ENCODE data around the gene BRD1. TPM values are rescaled to one million over a fixed set of nuclear protein-coding genes. Genes with fewer than 3 reads are reported as not detected.

The BRD1 gene
- polyA plus RNA-seq, 3 donors = 0.61 to 13.8 (median 0.86) TPM

- no peak for DNase-seq
- Histone ChIP-seq H3K27me3 (ENCODE audit: control insufficient read depth in 2 of 2, insufficient read depth in 2 of 2, low read length in 2 of 2) (no peaks in the 10 kb centered on the region), H3K36me3 (replicated peaks in 1 of 2; ENCODE audit: control insufficient read depth in 1 of 2, insufficient read depth in 2 of 2, low read length in 2 of 2) (peaks cover 35 to 63% of the 10 kb centered on the region in 2 donors), H3K4me2 (replicated peaks; ENCODE audit: extremely low read depth, low read length, poor library complexity, severe bottlenecking) (no peak overlapping the region), H3K27ac (ENCODE audit: low read depth in 1 of 2, low read length in 2 of 2) (no peak overlapping the region), H3K9ac (ENCODE audit: insufficient read depth, low read length, poor library complexity, severe bottlenecking) (no peak overlapping the region), H4K20me1 (ENCODE audit: insufficient read depth, low read length) (peaks cover 99% of the 10 kb centered on the region), H3K4me3 (replicated peaks in 1 of 3; ENCODE audit: low read depth in 2 of 3, low read length in 3 of 3) (no peak overlapping the region), H2AFZ (ENCODE audit: insufficient read depth, low read depth, low read length, poor library complexity, severe bottlenecking) (no peak overlapping the region), H3K79me2 (ENCODE audit: insufficient read depth, low read length) (peaks cover 98% of the 10 kb centered on the region), H3K9me3 (replicated peaks in 1 of 2; ENCODE audit: control insufficient read depth in 1 of 2, insufficient read depth in 1 of 2, low read length in 2 of 2) (no peaks in the 10 kb centered on the region), H3K4me1 (ENCODE audit: control insufficient read depth in 1 of 2, insufficient read depth in 2 of 2, low read length in 2 of 2) (peaks cover 12 to 18% of the 10 kb centered on the region in 2 donors)
- H3K9me3 Mint-ChIP-seq = no peaks in the 10 kb centered on the region
- intact Hi-C loops (cut with micrococcal nuclease) = no loop called here
- H3K27me3 Mint-ChIP-seq (ENCODE audit: low read depth in 3 of 3) = no peaks in the 10 kb centered on the region
- peak overlapping the region in 3 of 7 donors; percentile 6 to 79 (median 6) for H3K27ac Mint-ChIP-seq
- peaks cover 46 to 64% of the 10 kb centered on the region in 2 donors for H3K36me3 Mint-ChIP-seq
- no peak overlapping the region for H3K4me3 Mint-ChIP-seq
- 70% methylated on average over 11 of the region's 14 CpGs for WGBS (ENCODE audit: insufficient coverage)
- no peak for TF ChIP-seq CTCF (IDR thresholded peaks at IDR 0.05)
- H3K4me1 Mint-ChIP-seq = peaks cover 26% of the 10 kb centered on the region
Observed at GRCh38 chr22:49814164-49814686, 13.4 kb downstream of the BRD1 start.

GRCh38 chr22:49812838-49813237, 14.8 kb downstream of the BRD1 start:
- H3K27ac ChIP-seq (ENCODE audit: low read depth in 1 of 2, low read length in 2 of 2) = no peak overlapping the region
- peak overlapping the region in 2 of 7 donors; percentile 27 to 32 for H3K27ac Mint-ChIP-seq
- H3K4me3 Mint-ChIP-seq = no peak overlapping the region
- intact Hi-C loops (cut with micrococcal nuclease) = no loop called here
- peaks cover 98% of the 10 kb centered on the region for H3K79me2 ChIP-seq (ENCODE audit: insufficient read depth, low read length)
- no peak overlapping the region for H3K9ac ChIP-seq (ENCODE audit: insufficient read depth, low read length, poor library complexity, severe bottlenecking)
- WGBS (ENCODE audit: insufficient coverage) = 93% methylated on average over 8 of the region's 11 CpGs
- H3K9me3 Mint-ChIP-seq = no peaks in the 10 kb centered on the region
- H3K27me3 Mint-ChIP-seq (ENCODE audit: low read depth in 3 of 3) = peaks cover 0 to 2% (median 0%) of the 10 kb centered on the region in 3 donors
- H3K36me3 Mint-ChIP-seq = peaks cover 36 to 50% of the 10 kb centered on the region in 2 donors
- H2AFZ ChIP-seq (ENCODE audit: insufficient read depth, low read depth, low read length, poor library complexity, severe bottlenecking) = no peak overlapping the region
- H3K9me3 ChIP-seq (replicated peaks in 1 of 2; ENCODE audit: control insufficient read depth in 1 of 2, insufficient read depth in 1 of 2, low read length in 2 of 2) = no peaks in the 10 kb centered on the region
- no peak overlapping the region for H3K4me3 ChIP-seq (replicated peaks in 1 of 3; ENCODE audit: low read depth in 2 of 3, low read length in 3 of 3)
- peaks cover 16 to 29% of the 10 kb centered on the region in 2 donors for H3K4me1 ChIP-seq (ENCODE audit: control insufficient read depth in 1 of 2, insufficient read depth in 2 of 2, low read length in 2 of 2)
- H3K4me1 Mint-ChIP-seq = peaks cover 38% of the 10 kb centered on the region
- TF ChIP-seq CTCF (IDR thresholded peaks at IDR 0.05) = no peak
- no peak for DNase-seq
- H4K20me1 ChIP-seq (ENCODE audit: insufficient read depth, low read length) = peaks cover 99% of the 10 kb centered on the region
- peaks cover 28 to 49% of the 10 kb centered on the region in 2 donors for H3K36me3 ChIP-seq (replicated peaks in 1 of 2; ENCODE audit: control insufficient read depth in 1 of 2, insufficient read depth in 2 of 2, low read length in 2 of 2)
- H3K4me2 ChIP-seq (replicated peaks; ENCODE audit: extremely low read depth, low read length, poor library complexity, severe bottlenecking) = no peak overlapping the region
- H3K27me3 ChIP-seq (ENCODE audit: control insufficient read depth in 2 of 2, insufficient read depth in 2 of 2, low read length in 2 of 2) = no peaks in the 10 kb centered on the region

Measured in CD14-positive monocyte (primary cell).